Posterior vena cava (tissue), 2 donors: ENCODE results near the gene LANCL3. TPM values are rescaled to one million over a fixed set of nuclear protein-coding genes. Genes with fewer than 3 reads are reported as not detected.

Source experiments
- DNase-seq: peaks from one replicate; pipeline ENCODE4 v3.0.0-alpha.2; 2020; ENCODE audit warnings: low spot score
- intact Hi-C, 2 donors: fragments of 100-400 bp; cut with DNase I; formaldehyde crosslinking; loops; one replicate each; pipeline versions ENCODE4 v1.14.1 to v1.14.2; 2022 to 2023
- total RNA-seq, 2 donors: library from RNA; stranded (reverse); fragmentation: NEBNext Ultra II Directional; extraction: Animal tissue kit (Norgen Biotek cat#: 25700); gene quantifications; one replicate each; pipeline ENCODE4 v1.2.1, GENCODE V29; 2021
- donor health status: DM: yes; HTN: yes; CAD: no.
- donor health status: DM: yes; HTN: yes; CAD: no.

Gene LANCL3
- total RNA-seq, 2 donors from 2014 or later = 0.14 to 0.38 TPM

DNA sequence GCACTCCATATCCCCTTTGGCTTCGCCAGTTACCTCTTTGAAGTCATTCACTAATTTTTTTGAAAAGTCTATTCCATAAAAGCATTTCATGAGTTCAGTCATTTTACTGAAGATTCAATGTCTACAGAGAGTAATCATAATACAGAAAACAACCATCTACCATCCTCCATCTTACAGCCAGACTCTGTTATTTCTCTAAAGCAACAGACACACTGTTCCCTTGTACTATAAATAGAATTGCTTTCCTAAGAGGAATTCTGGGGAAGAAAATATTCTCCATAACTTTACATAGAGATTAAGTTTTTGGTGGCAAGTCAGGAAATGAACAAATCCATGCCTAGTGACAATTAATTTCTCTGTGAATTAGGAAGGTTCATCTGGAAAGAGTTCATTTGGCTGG, 151.1 kb downstream of the LANCL3 start:
- intact Hi-C loops = no loop called here
- DNase-seq = no peak

DNA sequence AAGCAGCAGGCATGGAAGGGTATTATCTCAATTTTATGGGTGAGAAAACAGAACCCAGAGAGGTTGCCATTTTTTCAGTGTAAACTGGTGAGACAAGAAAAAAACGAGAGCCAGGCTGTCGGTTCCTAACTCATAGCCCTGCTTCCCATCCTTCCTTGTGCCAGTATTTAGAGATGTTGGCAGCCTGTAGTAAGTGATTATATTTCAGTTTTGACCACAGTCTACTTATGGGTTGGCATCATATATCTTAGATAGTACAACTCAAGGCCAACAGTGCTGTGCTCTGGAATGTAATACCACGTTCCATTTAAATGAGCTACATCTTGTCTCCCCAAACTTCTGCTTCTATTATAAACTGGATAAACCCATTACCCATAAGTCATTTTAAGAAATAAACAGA, 154.9 kb downstream of the LANCL3 start:
- no peak for DNase-seq
- intact Hi-C loops = no loop called here

Other genes starting within 250 kb of the LANCL3 start
- 10 to 100 TPM in 1 of 2 donors, 1 to 10 TPM in 1; 9.3 to 10.8 TPM for gene PRRG1, start 222.3 kb upstream of the LANCL3 start, total RNA-seq
- gene XK, start 114.1 kb downstream of the LANCL3 start, total RNA-seq = 1 to 10 TPM; 1.6 to 1.7 TPM
- gene CYBB, start 208.4 kb downstream of the LANCL3 start, total RNA-seq = 10 to 100 TPM; 31.4 to 67.5 TPM